HepG2 (cell line): ENCODE measurements around the gene SMIM20. TPM values are rescaled to one million over a fixed set of nuclear protein-coding genes. Genes with fewer than 3 reads are reported as not detected.

Source experiments
- ARNT ChIP-seq: fragments of 450-650 bp; IDR thresholded peaks from 2 replicates; pipeline ENCODE4 v1.6.1; 2017
- CEBPB ChIP-seq: IDR thresholded peaks from 2 replicates; pipeline ENCODE4 v1.6.1; 2011; ENCODE audit warnings: low read depth, low read length, improper control_type of control experiment, borderline replicate concordance
- CENPT ChIP-seq: sonication (generic); formaldehyde crosslinking; IDR thresholded peaks from 2 replicates; pipeline ENCODE4 v1.8.0; 2022; ENCODE audit warnings: low read depth, mild to moderate bottlenecking, moderate library complexity, missing genetic modification reagents
- KAT8 ChIP-seq: IDR thresholded peaks from 2 replicates; pipeline ENCODE4 v1.6.1; 2016; ENCODE audit warnings: missing genetic modification reagents, missing compliant biosample characterization
- LCORL ChIP-seq, 2 experiments: fragments of 450-650 bp in 1 of 2; sonication (generic) in 1 of 2; formaldehyde crosslinking in 1 of 2; IDR thresholded peaks; 2 replicates each; pipeline versions ENCODE4 v1.5.0 to v1.6.1; 2017 to 2020; ENCODE audit warnings: antibody characterized with exemption in 1 of 2, missing genetic modification reagents in 1 of 2
- TCF7L2 ChIP-seq: IDR thresholded peaks from 2 replicates; pipeline ENCODE4 v1.6.1; 2011; ENCODE audit warnings: mild to moderate bottlenecking, low read depth, low read length, moderate library complexity
- ZFP90 ChIP-seq: sonication (generic); formaldehyde crosslinking; IDR thresholded peaks from 2 replicates; pipeline ENCODE4 v1.8.0; 2022; ENCODE audit warnings: missing genetic modification reagents, mild to moderate bottlenecking, inconsistent platforms, borderline replicate concordance
- ZNF232 ChIP-seq: sonication (generic); formaldehyde crosslinking; IDR thresholded peaks from 2 replicates; pipeline ENCODE4 v1.4.0; 2020; ENCODE audit warnings: missing genetic modification reagents, borderline replicate concordance
- polyA plus RNA-seq, 8 experiments: library from polyadenylated mRNA; depleted of rRNA in 3 of 8; stranded (reverse) in 7 of 8; unstranded in 1 of 8; fragments of >200 nt; fragmentation: Illumina TruSeq in 4 of 8; extraction: Trizol in 4 of 8; gene quantifications; 2 replicates each; pipeline versions ENCODE4 v1.2.1 to v1.2.3, GENCODE V29; 2011 to 2016; ENCODE audit warnings: low read depth in 4 of 8, missing spikeins in 1 of 8, mixed read lengths in 1 of 8; ENCODE audit not compliant: insufficient read depth in 1 of 8
- total RNA-seq, 5 experiments: library from RNA; depleted of rRNA; stranded (reverse); fragments of >200 nt; fragmentation: Illumina TruSeq; extraction: Trizol; gene quantifications; 2 replicates each; pipeline ENCODE4 v1.2.3, GENCODE V29; 2016; ENCODE audit warnings: low read depth in 1 of 5
- TF ChIP-seq, protein P1 (sequence below): sonication (generic); formaldehyde crosslinking; IDR thresholded peaks from 2 replicates; pipeline ENCODE4 v1.4.0; 2020; ENCODE audit warnings: missing genetic modification reagents
- TF ChIP-seq, protein P2 (sequence below): sonication (generic); formaldehyde crosslinking; IDR thresholded peaks from 2 replicates; pipeline ENCODE4 v1.5.0; 2020; ENCODE audit warnings: missing genetic modification reagents, mild to moderate bottlenecking, borderline replicate concordance

Gene SMIM20
- total and polyA plus RNA-seq, 2 of the 13 experiments (the other 11 are each of a cell fraction or from before 2014, with no cell fraction given) = 26.3 to 30.2 TPM

DNA sequence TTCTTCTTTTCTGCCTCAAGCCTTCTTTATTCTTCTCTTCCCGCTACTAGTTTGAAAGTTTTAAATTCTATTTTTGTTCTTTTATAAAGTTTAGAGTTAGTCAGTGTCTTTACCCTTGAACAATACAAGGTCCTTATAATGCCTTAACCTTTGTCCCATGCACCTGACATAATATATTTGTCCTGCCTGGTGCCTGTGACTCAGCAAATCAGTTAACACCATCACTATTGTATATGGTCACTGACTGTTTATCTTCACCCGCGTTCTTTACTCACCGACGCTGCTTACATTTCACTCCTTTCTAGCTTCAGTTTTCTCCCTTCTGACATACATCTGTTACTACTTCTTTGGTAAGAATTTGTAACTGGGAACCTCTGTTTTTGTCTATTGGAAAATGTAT is 5.7 kb downstream of the SMIM20 start (continued):
- TF ChIP-seq, protein P1, sequence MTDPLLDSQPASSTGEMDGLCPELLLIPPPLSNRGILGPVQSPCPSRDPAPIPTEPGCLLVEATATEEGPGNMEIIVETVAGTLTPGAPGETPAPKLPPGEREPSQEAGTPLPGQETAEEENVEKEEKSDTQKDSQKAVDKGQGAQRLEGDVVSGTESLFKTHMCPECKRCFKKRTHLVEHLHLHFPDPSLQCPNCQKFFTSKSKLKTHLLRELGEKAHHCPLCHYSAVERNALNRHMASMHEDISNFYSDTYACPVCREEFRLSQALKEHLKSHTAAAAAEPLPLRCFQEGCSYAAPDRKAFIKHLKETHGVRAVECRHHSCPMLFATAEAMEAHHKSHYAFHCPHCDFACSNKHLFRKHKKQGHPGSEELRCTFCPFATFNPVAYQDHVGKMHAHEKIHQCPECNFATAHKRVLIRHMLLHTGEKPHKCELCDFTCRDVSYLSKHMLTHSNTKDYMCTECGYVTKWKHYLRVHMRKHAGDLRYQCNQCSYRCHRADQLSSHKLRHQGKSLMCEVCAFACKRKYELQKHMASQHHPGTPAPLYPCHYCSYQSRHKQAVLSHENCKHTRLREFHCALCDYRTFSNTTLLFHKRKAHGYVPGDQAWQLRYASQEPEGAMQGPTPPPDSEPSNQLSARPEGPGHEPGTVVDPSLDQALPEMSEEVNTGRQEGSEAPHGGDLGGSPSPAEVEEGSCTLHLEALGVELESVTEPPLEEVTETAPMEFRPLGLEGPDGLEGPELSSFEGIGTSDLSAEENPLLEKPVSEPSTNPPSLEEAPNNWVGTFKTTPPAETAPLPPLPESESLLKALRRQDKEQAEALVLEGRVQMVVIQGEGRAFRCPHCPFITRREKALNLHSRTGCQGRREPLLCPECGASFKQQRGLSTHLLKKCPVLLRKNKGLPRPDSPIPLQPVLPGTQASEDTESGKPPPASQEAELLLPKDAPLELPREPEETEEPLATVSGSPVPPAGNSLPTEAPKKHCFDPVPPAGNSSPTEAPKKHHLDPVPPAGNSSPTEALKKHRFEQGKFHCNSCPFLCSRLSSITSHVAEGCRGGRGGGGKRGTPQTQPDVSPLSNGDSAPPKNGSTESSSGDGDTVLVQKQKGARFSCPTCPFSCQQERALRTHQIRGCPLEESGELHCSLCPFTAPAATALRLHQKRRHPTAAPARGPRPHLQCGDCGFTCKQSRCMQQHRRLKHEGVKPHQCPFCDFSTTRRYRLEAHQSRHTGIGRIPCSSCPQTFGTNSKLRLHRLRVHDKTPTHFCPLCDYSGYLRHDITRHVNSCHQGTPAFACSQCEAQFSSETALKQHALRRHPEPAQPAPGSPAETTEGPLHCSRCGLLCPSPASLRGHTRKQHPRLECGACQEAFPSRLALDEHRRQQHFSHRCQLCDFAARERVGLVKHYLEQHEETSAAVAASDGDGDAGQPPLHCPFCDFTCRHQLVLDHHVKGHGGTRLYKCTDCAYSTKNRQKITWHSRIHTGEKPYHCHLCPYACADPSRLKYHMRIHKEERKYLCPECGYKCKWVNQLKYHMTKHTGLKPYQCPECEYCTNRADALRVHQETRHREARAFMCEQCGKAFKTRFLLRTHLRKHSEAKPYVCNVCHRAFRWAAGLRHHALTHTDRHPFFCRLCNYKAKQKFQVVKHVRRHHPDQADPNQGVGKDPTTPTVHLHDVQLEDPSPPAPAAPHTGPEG = no peak
- TF ChIP-seq CENPT = no peak
- TF ChIP-seq ZFP90 (CRISPR knock-in tag) = no peak
- peak; percentile 23; the same call in 1 of the 2 replicates for TF ChIP-seq KAT8 (CRISPR knock-in tag)
- TF ChIP-seq ZNF232 (CRISPR knock-in tag) = no peak
- TF ChIP-seq CEBPB = no peak
- no peak for TF ChIP-seq LCORL (IDR thresholded peaks at IDR 0.05)
- TF ChIP-seq LCORL (CRISPR knock-in tag; IDR thresholded peaks at IDR 0.05) = no peak
- no peak for TF ChIP-seq TCF7L2
- TF ChIP-seq ARNT = no peak
- TF ChIP-seq, protein P2, sequence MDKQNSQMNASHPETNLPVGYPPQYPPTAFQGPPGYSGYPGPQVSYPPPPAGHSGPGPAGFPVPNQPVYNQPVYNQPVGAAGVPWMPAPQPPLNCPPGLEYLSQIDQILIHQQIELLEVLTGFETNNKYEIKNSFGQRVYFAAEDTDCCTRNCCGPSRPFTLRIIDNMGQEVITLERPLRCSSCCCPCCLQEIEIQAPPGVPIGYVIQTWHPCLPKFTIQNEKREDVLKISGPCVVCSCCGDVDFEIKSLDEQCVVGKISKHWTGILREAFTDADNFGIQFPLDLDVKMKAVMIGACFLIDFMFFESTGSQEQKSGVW (CRISPR knock-in tag) = no peak
